HEK293 (cell line): ENCODE data around the gene FDX2.

ENCODE experiments used
- HOXA7 ChIP-seq: sonication (generic); formaldehyde crosslinking; IDR thresholded peaks from 2 replicates; pipeline ENCODE4 v1.8.1; 2022; ENCODE audit warnings: missing genetic modification reagents, borderline replicate concordance
- ZFP69B ChIP-seq: fragments of 450-650 bp; formaldehyde crosslinking; IDR thresholded peaks from 2 replicates; pipeline ENCODE4 v1.5.1; 2016; ENCODE audit warnings: missing biosample characterization, missing genetic modification characterization
- ZNF133 ChIP-seq: fragments of 450-650 bp; formaldehyde crosslinking; IDR thresholded peaks from 2 replicates; pipeline ENCODE4 v1.5.1; 2016; ENCODE audit warnings: missing biosample characterization, missing genetic modification characterization
- ZNF24 ChIP-seq: fragments of 450-650 bp; formaldehyde crosslinking; IDR thresholded peaks from 2 replicates; pipeline ENCODE4 v1.5.1; 2016; ENCODE audit warnings: missing biosample characterization, missing genetic modification characterization
- TF ChIP-seq, protein P1 (sequence below): fragments of 450-650 bp; formaldehyde crosslinking; IDR thresholded peaks from 2 replicates; pipeline ENCODE4 v1.5.1; 2016; ENCODE audit warnings: missing biosample characterization, missing genetic modification characterization
- TF ChIP-seq, protein P2 (sequence below): fragments of 450-650 bp; formaldehyde crosslinking; IDR thresholded peaks from 2 replicates; pipeline ENCODE4 v1.5.1; 2016; ENCODE audit warnings: missing biosample characterization, missing genetic modification characterization
- TF ChIP-seq, protein P3 (sequence below): fragments of 450-650 bp; formaldehyde crosslinking; IDR thresholded peaks from 2 replicates; pipeline ENCODE4 v1.5.1; 2016; ENCODE audit warnings: missing biosample characterization, missing genetic modification characterization
- TF ChIP-seq, protein P4 (sequence below): fragments of 450-650 bp; formaldehyde crosslinking; IDR thresholded peaks from 2 replicates; pipeline ENCODE4 v1.5.1; 2016; ENCODE audit warnings: missing biosample characterization, missing genetic modification characterization

DNA sequence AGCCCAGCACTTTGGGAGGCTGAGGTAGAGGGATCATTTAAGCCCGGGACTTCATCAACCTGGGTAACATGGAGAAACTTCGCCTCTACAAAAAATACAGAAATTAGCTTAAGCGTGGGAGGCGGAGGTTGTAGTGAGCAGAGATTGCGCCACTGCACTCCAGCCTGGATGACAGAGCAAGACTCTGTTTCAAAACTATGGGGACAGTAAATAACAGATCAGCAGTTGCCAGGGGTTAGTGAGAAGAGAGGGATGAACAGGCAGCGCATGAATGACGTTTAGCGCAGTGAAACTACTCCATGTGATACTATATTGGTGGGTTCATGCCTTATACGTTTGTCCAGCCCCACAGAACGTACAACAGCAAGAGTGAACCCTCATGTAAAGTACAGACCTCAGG lies 30.7 kb upstream of the FDX2 start:
- TF ChIP-seq, protein P1, sequence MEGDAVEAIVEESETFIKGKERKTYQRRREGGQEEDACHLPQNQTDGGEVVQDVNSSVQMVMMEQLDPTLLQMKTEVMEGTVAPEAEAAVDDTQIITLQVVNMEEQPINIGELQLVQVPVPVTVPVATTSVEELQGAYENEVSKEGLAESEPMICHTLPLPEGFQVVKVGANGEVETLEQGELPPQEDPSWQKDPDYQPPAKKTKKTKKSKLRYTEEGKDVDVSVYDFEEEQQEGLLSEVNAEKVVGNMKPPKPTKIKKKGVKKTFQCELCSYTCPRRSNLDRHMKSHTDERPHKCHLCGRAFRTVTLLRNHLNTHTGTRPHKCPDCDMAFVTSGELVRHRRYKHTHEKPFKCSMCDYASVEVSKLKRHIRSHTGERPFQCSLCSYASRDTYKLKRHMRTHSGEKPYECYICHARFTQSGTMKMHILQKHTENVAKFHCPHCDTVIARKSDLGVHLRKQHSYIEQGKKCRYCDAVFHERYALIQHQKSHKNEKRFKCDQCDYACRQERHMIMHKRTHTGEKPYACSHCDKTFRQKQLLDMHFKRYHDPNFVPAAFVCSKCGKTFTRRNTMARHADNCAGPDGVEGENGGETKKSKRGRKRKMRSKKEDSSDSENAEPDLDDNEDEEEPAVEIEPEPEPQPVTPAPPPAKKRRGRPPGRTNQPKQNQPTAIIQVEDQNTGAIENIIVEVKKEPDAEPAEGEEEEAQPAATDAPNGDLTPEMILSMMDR, result no peak
- TF ChIP-seq HOXA7 (CRISPR knock-in tag), result no peak
- TF ChIP-seq, protein P2, sequence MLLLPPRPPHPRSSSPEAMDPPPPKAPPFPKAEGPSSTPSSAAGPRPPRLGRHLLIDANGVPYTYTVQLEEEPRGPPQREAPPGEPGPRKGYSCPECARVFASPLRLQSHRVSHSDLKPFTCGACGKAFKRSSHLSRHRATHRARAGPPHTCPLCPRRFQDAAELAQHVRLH (tag by site-specific recombination), result no peak
- no peak for TF ChIP-seq ZNF24 (tag by site-specific recombination)
- TF ChIP-seq ZNF133, result no peak
- TF ChIP-seq ZFP69B (tag by site-specific recombination), result no peak
- TF ChIP-seq, protein P3, sequence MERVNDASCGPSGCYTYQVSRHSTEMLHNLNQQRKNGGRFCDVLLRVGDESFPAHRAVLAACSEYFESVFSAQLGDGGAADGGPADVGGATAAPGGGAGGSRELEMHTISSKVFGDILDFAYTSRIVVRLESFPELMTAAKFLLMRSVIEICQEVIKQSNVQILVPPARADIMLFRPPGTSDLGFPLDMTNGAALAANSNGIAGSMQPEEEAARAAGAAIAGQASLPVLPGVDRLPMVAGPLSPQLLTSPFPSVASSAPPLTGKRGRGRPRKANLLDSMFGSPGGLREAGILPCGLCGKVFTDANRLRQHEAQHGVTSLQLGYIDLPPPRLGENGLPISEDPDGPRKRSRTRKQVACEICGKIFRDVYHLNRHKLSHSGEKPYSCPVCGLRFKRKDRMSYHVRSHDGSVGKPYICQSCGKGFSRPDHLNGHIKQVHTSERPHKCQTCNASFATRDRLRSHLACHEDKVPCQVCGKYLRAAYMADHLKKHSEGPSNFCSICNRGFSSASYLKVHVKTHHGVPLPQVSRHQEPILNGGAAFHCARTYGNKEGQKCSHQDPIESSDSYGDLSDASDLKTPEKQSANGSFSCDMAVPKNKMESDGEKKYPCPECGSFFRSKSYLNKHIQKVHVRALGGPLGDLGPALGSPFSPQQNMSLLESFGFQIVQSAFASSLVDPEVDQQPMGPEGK (tag by site-specific recombination), result no peak
- TF ChIP-seq, protein P4, sequence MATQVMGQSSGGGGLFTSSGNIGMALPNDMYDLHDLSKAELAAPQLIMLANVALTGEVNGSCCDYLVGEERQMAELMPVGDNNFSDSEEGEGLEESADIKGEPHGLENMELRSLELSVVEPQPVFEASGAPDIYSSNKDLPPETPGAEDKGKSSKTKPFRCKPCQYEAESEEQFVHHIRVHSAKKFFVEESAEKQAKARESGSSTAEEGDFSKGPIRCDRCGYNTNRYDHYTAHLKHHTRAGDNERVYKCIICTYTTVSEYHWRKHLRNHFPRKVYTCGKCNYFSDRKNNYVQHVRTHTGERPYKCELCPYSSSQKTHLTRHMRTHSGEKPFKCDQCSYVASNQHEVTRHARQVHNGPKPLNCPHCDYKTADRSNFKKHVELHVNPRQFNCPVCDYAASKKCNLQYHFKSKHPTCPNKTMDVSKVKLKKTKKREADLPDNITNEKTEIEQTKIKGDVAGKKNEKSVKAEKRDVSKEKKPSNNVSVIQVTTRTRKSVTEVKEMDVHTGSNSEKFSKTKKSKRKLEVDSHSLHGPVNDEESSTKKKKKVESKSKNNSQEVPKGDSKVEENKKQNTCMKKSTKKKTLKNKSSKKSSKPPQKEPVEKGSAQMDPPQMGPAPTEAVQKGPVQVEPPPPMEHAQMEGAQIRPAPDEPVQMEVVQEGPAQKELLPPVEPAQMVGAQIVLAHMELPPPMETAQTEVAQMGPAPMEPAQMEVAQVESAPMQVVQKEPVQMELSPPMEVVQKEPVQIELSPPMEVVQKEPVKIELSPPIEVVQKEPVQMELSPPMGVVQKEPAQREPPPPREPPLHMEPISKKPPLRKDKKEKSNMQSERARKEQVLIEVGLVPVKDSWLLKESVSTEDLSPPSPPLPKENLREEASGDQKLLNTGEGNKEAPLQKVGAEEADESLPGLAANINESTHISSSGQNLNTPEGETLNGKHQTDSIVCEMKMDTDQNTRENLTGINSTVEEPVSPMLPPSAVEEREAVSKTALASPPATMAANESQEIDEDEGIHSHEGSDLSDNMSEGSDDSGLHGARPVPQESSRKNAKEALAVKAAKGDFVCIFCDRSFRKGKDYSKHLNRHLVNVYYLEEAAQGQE, result no peak
